ENCODE results near the gene PGAP1.
A peak's percentile ranks its signal among the peaks of the same experiment; 100 is the strongest.

PGAP1 gene

DNA sequence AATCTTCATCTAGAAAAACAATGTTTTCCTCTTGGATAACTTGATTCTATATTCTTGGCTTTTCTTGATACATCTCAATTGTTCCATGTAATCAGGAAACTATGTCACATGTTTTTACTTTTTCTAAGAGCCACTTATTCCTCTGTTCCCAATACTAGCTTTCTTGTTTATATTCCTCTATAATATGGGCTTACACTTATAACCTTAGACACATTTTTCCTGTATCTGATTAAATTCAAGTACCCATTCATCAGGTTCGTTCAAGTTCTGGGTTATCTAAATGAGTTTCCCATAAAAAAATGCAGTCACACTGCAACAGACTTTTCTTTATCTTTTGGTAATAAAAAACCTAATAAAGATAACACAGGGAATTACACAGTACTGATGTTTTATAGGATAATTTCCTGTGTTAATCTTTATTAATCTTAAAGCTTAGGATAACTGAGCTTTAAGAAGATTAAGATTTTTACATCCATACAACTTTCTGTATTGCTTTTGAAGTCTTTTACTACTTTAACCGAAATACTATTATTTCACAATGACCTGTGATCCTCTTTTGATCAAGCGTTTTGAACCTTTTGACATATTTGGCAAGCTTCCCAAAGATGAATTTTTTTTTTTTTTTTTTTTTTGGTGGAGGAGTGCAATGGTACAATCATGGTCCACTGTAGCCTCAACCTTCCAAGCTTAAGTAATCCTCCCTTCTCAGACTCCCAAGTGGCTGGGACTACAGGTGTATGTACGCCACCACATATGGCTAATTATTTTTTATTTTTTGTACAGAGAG lies 73.0 kb downstream of the PGAP1 start:
- no peak overlapping the region for H3K27ac ChIP-seq
- no peak for TF ChIP-seq ZFX (IDR thresholded peaks at IDR 0.05; ENCODE audit: borderline replicate concordance)
- TF ChIP-seq, protein P1, sequence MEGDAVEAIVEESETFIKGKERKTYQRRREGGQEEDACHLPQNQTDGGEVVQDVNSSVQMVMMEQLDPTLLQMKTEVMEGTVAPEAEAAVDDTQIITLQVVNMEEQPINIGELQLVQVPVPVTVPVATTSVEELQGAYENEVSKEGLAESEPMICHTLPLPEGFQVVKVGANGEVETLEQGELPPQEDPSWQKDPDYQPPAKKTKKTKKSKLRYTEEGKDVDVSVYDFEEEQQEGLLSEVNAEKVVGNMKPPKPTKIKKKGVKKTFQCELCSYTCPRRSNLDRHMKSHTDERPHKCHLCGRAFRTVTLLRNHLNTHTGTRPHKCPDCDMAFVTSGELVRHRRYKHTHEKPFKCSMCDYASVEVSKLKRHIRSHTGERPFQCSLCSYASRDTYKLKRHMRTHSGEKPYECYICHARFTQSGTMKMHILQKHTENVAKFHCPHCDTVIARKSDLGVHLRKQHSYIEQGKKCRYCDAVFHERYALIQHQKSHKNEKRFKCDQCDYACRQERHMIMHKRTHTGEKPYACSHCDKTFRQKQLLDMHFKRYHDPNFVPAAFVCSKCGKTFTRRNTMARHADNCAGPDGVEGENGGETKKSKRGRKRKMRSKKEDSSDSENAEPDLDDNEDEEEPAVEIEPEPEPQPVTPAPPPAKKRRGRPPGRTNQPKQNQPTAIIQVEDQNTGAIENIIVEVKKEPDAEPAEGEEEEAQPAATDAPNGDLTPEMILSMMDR (IDR thresholded peaks at IDR 0.05): no peak

DNA sequence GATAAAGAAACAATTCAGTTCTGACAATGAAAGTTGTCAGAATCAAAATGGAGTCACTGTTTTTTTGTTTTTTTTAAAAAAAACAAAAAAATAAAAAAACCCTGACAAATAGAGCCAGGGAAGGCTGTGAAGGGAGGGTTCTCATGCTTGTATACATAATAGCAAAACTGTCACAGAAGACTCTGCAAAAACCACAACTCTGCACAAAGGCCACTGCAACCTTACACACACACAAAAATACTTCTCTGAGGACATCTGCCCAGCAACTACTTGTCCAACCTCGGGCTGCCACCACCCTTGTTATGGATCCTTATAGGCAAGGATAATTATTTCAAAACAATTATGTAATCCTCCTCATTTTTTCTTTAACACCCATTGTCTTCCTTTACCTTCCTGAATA lies 75.4 kb downstream of the PGAP1 start:
- no peak for TF ChIP-seq ZFX (IDR thresholded peaks at IDR 0.05; ENCODE audit: borderline replicate concordance)
- TF ChIP-seq, protein P1 (IDR thresholded peaks at IDR 0.05): no peak

DNA sequence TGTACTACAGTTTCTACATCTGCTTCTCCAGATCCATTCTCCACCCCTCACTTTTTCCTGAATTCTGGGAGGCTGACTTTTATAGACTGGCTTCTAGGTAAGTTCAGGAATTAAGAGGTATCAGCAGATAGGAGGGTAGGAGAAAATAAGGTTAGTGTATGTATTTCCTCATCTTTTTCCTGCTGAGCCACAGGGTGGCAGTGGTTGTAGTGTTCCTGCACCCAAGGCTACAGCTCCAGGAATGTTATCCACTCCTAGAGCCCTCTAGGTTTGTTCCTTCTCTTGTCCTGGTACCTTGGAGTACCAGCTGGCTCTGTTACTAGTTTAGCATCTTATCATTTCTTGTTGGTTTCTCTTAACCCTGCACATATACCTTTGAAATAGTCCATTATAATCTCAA lies 76.6 kb downstream of the PGAP1 start:
- no peak overlapping the region for H3K27ac ChIP-seq
- TF ChIP-seq, protein P1 (IDR thresholded peaks at IDR 0.05): peak; percentile 56
- TF ChIP-seq ZFX (IDR thresholded peaks at IDR 0.05; ENCODE audit: borderline replicate concordance): no peak

More for the DNA sequence above, 75.4 kb downstream of the PGAP1 start:
- H3K27ac ChIP-seq: no peak overlapping the region

DNA sequence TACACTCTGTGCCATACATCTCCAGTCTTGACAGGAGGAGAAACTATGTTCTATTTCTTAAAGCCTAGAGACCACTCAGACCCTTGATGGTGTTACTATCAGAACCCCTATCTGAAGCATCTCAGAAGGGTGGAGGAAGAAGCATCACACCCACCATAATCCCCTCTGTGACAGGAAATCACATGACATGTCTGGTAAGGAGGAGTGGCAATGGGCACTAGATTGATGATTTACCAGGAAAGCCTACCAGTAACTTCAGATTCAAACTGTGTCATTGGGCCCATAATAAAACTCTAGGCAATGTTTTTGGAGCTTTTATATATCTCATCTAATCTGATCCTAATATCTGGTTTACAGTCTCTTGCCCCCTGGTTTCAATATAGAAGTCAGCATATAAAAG lies 80.2 kb downstream of the PGAP1 start:
- no peak overlapping the region for H3K27ac ChIP-seq
- TF ChIP-seq ZFX (IDR thresholded peaks at IDR 0.05; ENCODE audit: borderline replicate concordance): no peak
- TF ChIP-seq, protein P1 (IDR thresholded peaks at IDR 0.05): no peak

DNA sequence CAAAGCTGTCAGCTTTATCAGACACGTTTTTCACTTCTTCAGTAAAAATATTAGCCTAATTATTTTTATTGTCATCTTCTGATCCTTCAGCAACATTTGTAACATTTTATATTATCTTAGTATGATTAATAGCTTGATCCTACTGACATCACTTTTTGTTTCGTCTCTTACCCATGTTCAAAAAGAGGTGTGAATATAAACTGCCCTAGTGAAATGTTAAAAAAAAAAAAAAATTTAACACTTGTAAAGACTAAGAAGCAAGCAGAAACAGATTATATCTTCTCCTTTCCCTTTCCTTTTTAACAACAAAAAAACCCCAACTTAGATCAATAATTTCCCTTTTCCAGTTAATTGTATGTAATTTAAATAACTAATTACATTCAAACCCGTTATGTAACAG lies 81.1 kb downstream of the PGAP1 start:
- no peak overlapping the region for H3K27ac ChIP-seq
- TF ChIP-seq, protein P1 (IDR thresholded peaks at IDR 0.05): no peak
- no peak for TF ChIP-seq ZFX (IDR thresholded peaks at IDR 0.05; ENCODE audit: borderline replicate concordance)

DNA sequence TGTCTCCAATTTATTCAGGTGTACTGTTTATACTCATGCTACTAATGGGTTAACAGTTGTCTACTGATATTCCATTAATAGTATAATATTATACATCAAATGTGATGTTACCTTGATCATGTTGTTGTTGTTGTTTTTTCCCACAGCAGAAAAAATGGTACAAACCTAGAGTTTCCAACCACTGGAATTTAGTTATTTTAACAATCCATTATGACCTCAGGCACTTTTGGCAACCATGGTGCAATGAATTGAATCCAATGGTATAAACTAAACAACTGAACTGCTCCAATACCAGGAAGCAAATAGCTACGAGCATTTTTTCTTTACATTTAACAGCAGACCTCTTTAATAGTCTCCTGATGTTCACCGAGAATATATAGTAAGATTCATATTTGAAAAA lies 86.3 kb downstream of the PGAP1 start:
- TF ChIP-seq, protein P1 (IDR thresholded peaks at IDR 0.05): no peak
- TF ChIP-seq ZFX (IDR thresholded peaks at IDR 0.05; ENCODE audit: borderline replicate concordance): no peak
- no peak overlapping the region for H3K27ac ChIP-seq

DNA sequence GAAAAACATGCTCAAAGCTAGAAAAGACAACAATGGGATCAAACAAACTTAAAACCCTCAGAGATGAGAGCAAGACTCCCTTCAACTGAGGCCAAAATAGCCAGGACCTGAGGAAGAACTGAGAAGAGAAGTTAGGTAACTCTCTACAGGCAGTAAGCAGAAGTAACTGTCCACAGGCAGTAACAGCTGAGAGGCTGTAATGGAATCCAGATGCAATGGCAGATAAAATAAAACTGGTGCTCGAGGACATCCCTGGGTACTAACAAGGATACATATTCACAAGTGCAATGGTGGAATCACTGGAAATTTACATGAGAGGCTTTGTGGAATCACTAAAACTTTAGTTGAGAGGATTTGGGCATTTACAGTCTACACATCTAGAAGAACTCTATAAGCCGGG lies 86.9 kb downstream of the PGAP1 start:
- no peak for TF ChIP-seq ZFX (IDR thresholded peaks at IDR 0.05; ENCODE audit: borderline replicate concordance)
- TF ChIP-seq, protein P1 (IDR thresholded peaks at IDR 0.05): no peak
- H3K27ac ChIP-seq: no peak overlapping the region
